NCI-H2227 (cell line): ENCODE data around the gene LRP8.
A peak's percentile ranks its signal among the peaks of the same experiment; 100 is the strongest.
"Not testable (repeated sequence)": the region's sequence is repeated elsewhere in the genome, so short reads cannot be mapped to it uniquely, and the experiment has no call there.

Experiments used
- DNase-seq: peaks from one replicate; lab custom pipeline; 2025; ENCODE audit not compliant: unreplicated experiment; lab: John Stamatoyannopoulos, UW

The LRP8 gene

DNA sequence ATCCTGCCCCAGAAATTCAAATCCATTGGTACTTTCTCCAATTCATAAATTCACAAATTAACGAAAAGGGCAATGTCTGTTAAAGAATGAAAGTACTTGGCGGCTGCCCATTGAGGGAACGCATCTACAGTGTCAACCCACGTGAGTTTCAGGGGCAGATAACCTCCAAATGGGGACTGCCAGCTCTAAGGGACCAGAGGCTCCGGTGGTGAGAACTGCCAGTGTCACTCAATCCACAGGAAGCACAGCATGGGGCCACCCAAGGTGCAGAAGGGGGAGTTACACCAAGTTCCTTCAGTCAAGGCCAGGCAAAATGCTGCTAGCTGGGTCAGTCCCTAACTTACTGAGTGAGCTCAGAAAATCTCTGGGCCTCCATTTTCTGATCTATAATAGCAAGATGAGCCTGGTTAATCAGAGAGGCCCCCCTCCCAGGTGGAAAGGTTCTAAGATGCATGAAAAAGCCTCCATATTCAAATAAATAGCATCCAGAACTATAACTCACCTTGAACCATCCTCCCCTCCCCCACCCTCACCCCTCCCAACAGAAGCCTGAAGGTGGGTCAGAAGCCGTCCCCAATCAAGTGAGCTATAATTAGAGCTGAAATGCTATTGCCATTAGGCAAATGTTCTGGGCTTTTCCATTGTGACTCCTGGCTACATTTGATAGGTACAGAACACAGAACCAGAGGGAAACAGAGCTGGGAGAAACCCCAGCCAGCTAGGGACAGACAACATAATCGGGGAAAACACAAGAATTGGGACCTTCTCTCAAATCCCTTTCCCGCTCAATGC is 41.7 kb downstream of the LRP8 start:
- DNase-seq = no peak

DNA sequence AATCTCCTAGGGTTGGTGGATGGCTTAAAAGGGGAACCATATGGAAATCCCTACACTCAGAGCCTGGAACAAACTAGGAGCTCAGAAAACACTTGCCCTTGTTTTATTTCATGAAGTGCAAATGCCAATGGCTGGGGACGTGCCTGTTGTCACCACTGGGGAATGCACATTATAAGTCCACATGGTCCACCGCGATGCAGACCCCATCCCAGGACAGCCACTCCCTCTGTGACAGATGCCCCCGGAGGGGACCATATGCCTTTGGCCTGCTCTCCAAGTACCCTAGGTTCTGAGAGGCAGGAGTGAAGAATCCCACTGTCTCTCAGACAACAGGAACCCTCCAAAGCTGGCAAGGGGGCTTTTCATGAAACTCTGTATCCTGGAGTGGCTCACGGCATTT is 42.3 kb downstream of the LRP8 start:
- no peak for DNase-seq

DNA sequence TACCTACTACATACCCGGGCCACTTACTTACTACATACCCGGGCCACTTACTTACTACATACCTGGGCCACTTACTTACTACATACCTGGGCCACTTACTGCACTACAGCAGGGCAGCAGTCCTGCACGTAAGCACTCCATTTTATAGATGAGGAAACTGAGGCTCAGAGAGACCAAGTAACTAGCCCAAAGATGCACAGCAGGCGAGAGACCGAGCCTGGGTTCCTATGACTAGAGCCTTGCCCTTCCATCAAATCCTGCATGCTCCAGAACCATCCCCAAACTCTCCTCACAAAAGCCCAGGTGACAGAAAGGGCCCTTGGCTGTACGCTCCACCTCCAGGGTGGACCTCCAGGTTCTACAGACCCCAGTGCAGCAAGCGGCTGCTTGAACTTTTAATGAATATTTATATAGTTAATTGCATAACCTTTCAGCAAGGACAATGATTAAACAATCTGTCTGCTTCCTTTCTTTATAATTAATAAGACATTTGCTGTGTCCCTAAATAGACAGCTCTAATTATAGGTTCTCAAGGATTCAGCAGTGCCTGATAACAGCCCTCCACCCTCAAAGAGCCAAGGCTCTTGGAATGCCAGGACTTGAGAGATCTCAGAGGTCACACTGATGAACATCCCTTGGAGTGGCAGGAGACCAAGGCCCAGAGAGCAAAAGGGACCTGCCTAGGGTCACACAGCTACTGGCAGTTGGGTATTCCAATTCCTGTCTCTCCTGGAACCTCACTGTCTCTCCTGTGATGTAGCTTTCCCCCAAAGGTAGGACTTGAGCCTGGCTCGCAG is 43.4 kb downstream of the LRP8 start:
- DNase-seq = no peak

DNA sequence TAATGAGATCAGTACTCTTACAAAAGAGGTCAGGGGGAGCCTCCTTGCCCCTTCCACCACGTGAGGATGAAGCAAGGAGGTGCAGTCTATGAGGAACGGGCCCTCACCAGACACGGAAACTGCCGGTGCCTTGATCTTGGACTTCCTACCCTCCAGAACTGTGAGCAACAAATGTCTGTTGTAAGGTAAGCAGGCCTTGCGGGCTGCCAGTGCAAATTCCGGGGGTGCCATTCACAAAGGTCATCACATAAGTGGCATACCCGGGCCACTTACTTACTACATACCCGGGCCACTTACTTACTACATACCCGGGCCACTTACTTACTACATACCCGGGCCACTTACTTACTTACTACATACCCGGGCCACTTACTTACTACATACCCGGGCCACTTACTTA is 44.7 kb downstream of the LRP8 start:
- not testable (repeated sequence) for DNase-seq

DNA sequence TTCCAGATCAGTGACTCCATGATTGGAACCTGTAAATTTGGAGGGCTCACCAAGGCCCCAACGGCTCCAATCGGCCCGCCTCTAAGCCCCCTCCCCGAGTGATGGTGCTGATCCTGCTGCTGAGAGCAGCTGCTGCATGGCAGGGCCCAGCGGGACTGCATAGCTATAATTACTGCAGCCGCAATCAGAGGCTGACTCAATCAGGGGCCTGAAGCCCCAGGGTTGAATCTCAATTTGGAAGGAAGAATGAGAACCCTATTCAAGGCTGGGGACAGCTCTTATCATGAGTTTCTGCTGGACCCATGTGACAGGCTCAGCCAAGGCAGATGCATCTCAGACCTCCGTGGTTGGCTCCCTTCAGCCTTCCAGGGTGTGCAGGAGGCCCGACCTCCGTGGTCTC is 46.7 kb downstream of the LRP8 start:
- DNase-seq = peak; percentile 57

DNA sequence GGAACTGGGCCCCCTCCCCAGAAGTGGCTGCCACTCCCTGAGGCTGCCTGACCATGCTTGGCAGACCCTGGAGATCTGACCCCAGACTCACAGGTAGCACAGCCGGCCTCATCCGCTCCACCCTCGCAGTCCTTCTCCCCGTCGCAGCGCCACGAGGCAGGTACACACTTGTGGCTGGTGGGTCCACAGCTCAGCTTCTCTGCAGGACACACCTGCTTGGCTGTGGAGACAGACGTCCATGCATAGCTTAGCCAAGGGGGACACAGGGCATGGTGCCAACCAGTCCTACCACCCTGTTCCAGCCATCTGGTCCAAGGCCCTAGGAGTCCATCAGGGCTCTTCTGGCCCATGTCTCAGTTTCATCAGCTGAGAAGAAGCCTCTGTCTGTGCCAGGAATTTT is 47.4 kb downstream of the LRP8 start:
- no peak for DNase-seq

DNA sequence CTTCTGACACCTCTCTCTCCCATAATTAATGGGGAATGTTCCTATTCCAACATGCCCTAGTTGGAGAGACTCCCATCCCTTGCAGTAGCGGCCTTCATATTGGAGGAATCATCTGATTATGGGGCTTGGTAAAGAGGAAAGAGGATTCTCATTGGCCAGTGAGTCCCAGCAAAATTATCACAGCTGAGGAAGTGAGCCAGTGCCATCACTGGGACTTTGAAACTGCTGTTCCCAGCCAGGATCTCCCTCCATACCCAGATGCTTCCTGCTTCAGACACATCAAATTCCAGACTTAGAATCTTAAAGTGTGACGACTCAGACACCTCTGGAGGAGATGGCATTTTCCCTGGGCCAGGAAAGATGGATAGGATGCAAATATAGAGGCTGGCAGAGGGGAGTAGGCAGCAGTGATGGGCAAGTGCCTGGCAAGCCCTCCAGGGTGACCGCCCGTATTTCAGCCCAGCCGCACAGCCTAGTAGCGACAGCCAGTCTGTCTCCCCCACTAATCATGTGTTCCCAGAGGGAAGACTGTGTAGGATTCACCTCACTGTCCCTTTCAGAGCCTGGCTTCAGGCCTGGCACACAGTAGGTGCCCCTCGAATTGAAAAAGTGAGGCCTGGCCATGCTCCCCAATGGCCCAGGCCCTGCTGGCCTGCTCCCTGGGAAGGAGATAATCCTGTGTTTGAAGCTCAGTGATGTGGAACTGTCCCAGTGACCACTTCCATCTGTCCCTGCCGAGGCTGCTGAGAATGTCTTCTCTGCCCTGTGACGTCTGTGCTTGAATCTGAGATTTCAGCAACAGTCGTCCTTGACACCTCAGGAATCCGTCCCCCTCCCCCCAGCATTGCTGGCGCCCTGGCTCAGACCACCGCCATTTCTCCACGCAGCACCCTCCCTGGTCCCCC is 48.3 kb downstream of the LRP8 start:
- DNase-seq = no peak

DNA sequence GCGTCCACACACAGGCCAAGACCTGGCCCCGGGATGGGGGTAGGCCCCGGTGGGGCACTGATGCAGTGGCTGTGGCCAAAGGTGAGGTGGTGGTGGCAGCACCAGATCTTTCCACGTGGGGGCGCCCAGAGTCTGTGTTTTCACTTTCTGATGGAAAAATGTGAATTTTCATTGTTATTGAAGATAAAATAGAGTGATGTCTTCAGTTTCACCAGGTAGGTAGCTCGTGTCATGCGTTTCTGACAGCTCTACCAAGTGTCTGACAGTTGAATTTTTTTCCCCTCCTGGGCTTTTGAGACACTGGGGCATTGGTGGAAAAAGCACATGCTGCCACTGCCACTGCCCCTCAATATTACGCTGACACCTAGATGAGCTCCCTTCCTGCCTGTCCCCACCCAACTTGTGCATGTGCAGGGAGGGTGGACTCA is 49.6 kb downstream of the LRP8 start:
- peak; percentile 69 for DNase-seq

DNA sequence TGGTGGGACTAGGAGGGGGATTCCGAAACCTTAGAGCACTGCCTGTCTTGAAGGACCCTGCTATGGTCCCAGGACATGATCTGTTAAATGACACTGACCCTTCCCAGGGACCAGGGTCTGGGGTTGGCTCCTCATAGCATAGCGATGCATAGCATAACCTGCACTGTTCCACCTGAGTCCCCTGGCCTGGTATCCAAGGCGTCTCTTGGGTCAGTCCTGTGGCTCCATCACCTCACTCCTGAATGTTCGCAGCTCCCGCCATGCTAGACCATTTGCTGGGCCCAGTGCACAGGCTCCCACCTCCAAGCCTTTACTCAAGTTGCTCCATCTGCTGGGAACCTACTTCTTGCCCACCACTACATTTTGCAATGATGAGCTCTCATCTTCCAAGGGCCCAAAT is 50.5 kb downstream of the LRP8 start:
- DNase-seq = no peak

DNA sequence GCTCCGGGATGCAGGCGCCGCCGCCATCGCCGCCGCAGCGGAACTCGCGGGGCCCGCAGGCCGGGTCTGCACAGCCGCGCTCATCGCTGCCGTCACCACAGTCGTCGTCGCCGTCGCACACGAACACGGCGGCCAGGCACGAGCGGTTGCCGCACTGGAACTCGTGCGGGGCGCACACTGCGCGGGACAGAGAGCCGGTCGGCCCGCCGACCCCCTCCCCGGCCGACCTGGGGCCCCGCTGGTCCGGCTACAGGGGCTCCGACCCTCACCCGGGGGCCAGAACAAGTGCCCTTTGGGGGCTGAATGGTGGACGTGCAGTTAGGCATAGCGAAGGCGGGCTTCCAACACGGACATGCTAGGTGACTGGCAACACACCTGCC is 51.0 kb downstream of the LRP8 start:
- DNase-seq = no peak

DNA sequence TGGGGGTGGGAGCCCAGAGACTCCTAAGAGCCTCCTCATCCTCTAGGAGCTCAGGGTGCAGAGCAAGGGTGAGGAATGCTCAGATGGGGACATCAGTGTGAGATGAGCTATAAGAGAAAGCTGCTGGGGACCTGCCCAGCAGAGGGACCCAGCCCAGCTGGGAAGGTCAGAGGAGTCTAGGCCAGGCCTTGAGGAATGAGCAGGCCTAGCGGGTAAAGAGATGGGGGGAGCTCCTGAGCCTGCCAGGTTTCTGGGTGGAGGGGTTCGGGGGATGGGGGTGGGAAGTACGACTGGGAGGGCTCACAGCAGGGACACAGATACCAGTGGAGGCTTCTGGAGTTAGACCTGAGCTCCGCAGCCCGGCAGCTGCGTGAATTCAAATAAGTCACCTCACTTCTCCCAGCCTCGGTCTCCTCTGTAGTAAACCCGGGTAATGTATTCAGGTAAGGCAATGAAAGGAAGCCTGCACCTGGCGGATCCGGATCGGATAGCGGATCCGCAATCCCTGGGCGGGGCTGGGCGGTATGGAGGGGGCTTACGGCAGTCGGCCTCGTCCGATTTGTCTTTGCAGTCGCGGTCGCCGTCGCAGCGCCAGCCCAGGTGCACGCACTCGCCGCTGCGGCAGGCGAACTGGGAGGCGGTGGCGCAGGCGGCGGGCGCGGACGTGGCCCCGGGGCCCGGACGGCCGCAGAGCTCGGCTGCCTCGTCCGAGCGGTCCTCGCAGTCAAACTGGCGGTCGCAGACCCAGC is 51.5 kb downstream of the LRP8 start:
- no peak for DNase-seq

DNA sequence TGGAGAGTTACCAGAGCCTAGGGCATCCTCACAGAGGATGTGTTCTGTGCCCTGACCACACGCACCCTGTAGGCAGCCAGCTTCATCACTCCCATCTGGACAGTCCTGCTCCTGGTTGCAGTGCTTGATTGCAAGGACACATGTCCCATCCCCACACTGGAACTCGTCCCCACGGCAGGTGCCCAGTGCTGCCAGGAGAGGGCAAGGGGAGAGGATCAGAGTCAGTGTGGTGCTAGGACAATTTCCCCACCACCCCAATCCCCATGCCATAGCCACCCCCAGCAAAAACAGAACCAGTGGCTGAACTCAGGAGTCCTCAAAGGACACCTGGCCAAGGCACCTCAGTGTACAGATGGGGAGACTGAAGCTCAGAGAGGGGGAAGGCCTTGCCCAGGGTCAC is 52.3 kb downstream of the LRP8 start:
- no peak for DNase-seq

DNA sequence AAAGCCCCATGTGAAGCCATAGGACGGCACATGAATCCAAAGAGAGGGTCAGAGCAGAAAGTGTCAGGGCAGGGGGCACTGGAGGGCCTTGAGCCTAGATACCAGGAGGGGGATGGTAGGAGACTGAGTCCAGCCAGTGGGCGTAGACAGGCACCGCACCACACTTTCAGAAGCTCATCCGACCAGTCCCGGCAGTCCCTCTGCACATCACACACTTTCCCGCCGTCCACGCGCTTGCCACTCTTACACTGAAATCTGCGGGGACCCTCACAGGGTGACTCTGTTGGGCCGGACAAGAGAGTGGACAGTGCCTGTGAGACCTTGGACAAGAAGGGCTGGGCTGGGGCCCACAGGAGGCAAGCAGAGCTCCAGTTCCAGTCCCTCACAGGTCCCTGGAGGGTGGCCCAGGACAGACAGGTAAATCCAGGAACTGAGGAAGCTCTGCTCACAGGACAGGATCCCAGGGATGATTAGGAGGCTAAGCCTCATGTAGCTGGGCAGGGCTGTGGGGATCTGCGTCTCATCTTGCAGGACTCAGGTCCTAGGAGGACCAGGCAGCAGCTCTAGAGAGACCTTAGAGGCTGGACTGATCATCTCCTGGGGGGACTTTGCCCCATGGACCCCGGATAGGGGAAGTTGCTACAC is 53.2 kb downstream of the LRP8 start:
- DNase-seq = no peak

DNA sequence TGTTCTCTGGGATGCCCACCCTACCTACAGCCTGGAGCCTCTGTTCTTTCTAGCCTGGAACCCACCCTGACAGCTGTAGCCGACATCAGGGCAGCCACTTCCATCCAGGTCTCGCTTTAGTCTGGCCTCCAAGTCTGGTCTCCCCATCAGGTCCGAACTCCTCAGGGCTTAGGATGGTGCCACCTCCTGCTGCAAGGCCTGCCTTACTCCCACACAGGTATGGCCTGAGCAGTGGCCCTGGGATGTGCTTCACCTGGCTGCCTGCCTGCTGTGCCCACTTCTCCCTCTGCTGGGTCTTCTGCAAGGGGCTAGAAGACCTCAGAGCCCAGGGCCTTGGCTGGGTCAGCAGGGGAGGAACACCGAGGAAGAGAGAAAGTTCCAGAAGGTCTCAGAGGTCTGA is 53.8 kb downstream of the LRP8 start:
- no peak for DNase-seq

DNA sequence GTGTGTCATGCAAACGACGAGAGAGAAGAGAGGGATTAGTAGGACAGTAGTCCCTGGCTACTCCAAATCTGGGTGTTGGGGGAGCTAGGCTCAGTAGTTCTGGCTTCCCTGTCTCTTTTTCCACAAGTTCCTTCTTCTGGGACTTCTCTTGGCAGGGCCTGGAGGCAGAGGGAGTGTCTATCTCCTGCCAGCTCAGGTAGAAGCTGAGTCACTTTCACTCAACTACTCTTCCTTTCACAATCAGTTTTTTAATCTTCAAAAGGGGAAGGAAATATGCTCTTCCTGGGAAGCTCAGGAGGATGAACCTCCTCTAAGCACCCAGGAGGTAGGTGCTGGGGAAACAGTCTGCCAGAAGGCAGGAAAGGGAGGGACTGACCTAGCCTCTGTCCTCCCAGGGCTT is 54.3 kb downstream of the LRP8 start:
- no peak for DNase-seq

DNA sequence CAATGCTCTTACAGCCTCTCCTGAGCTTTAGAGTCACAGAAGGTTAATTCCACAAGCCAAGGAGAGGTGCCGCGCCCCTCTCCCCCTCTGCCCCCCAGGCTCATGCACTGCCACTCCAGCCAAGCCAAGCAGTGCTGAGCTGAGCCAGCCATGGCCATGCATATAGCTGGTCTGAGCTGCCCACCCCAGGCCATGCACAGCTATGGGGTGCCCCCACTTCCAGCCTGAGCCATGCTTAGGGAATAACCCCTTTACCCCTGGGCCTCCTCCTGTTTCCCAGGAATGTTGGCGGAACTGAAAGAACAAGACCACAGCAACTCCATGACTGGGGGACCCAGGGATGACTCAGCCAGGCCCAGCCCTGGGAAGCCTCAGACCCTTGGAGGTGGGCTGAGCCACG is 55.5 kb downstream of the LRP8 start:
- DNase-seq = no peak

DNA sequence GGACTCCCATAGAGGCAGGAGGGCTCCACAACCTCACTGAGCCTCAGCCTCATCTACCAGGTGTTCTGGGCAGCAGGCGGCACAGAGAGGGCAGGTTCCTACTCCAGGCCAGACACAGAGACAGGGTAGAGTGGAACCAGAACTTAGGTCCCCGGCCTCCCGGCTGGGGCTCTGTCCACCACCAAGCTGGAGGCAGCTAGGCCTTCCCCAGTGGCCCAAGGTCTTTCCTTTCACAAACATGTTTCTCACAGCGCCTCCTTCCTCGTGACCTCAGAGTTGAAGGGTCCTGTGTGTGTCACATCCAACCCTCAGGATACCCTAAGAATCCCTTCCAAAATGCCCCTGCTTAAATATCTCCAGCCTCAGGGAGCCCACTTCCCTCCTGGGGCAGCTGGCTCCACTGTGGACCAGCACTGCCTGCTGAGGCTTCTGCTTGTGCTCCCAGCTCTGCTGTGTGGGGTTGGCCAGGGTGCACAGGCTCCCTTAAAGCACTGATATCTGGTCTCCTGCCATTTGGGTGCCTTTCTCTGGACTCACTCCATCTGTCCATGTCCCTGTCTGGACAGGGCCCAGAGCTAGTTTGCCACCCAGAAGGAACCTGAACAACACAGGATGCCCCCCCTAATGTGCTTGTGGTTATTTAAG is 56.3 kb downstream of the LRP8 start:
- no peak for DNase-seq

DNA sequence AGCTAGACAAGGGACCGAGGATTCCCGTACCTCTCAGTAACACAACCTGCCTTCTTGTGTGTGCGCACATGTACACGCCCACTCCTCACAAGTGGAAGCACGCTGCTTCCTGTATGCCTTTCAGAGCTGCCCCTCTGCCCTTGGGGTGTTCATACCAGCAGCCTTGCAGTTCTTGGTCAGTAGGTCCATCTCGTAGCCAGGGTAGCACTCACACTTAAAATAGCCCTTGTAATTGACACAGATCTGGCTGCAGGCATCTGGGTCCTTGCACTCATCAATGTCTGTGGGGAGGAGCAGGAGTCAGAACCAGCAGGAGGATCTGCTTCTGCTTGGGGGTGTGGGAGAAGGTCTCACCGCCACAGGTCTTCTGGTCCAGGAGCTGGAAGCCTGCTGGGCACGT is 57.0 kb downstream of the LRP8 start:
- DNase-seq = no peak

DNA sequence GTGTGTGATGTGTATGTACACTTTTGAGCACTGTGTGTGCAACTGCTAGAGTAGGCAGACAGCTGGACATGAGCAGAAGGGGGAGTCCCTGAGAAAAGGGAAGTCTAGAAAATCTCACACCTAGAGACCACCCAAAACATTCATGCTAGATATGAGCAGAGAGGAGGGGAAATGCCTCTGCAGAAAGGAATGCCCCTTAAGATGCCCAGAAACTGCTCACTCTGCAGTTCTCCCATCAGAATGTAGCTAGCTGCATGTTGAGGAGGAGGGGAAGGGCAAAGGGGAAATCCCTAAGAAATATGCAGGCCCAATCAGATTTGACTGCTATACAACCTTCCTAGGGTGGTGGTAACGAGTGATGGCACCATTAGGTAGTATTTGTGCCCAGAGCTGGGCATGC is 57.8 kb downstream of the LRP8 start:
- DNase-seq = no peak

DNA sequence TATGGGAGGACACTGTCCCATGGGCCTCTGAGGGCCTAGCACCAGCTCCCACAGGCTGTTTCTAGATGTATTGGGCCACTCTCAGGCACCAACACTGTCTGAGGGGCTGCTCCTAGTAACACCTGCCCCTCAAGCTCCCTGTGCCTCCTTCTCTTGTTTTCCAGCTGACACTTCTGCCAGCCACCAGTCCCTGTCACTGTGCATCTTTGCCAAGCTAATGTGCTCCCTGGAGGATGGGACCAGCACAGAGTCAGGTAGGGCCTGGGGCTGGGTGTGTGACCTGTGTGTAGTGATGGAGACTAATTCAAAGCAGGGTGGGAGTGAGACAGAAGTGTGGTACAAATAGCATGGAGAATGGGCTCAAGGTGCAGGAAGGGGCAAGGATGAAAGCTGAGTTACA is 60.1 kb downstream of the LRP8 start:
- no peak for DNase-seq
